ENCODE results near the gene EFS.

Gene EFS

DNA sequence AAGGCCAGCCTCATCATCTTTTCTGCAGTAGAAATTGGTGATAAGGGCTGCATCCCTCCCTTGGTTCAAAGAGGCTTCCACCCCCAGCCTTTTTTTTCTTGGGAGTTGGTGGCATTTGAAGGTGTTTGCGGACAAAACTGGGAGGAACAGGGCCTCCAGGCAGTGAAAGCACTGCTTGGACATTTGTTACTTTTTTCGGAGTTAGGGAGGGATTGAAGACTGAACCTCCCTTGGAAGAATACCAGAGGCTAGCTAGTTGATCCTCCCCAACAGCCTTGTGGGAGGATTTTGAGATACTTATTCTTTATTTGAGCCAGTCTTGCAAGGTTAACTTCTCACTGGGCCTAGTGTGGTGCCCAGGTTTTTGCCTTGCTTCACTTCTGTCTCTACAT lies 40.5 kb downstream of the EFS start:
- DNase-seq = no peak

DNA sequence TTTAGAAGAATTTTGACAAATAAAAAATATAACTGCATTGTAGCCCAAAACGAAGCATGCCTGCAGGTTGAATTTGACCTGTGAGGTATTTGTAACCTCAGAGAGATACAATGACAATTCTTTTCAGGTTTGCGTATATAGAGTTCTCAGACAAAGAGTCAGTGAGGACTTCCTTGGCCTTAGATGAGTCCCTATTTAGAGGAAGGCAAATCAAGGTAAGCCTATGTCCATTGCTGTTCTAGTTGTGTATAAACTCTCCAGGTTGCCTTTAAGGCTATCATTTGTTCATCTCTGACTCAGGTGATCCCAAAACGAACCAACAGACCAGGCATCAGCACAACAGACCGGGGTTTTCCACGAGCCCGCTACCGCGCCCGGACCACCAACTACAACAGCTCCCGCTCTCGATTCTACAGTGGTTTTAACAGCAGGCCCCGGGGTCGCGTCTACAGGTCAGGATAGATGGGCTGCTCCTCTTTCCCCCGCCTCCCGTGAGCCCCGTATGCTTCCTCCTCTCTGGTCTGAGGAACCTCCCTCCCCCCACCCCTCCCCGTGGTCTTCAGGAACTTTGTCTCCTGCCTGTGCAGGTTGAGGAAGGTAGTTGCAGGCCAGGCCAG lies 41.0 kb downstream of the EFS start:
- DNase-seq = no peak

DNA sequence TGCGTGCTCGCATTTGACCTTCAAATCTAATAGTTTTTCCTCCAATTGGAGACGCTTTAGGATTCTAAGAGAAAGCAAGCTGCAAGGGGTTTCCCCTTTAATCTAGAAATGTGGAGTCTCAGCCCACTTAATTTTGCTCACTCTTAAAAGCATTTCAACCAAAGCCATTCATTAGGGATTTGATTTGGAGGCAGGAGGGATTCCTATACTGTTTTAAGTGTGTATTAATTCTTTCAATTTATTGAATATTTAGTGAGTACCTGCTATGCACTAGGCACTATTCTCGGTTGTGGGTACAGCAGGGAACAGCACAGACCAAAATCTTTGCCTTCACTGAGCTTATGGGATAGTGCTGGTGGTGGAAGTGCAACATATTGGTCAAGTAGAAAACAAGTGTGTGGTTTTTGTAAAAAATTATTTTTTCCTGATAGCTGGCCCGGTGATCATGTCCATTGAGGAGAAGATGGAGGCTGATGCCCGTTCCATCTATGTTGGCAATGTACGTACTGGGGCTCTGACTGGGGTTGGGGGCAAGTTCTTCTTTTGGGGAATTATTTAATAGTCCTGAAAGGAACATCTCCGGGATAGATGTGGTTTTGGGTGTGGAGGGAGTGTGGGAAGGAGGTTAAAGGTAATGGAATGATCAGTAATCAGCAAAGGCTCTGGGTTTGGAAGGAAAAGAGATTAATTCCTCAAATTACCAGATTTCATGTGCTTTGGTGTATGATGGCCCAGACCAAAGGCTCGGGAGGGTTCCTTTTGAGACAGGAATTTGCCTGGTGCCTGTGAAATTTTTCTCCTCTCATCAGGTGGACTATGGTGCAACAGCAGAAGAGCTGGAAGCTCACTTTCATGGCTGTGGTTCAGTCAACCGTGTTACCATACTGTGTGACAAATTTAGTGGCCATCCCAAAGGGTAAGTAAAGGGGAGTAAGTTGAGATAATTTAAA lies 42.1 kb downstream of the EFS start:
- no peak for DNase-seq

DNA sequence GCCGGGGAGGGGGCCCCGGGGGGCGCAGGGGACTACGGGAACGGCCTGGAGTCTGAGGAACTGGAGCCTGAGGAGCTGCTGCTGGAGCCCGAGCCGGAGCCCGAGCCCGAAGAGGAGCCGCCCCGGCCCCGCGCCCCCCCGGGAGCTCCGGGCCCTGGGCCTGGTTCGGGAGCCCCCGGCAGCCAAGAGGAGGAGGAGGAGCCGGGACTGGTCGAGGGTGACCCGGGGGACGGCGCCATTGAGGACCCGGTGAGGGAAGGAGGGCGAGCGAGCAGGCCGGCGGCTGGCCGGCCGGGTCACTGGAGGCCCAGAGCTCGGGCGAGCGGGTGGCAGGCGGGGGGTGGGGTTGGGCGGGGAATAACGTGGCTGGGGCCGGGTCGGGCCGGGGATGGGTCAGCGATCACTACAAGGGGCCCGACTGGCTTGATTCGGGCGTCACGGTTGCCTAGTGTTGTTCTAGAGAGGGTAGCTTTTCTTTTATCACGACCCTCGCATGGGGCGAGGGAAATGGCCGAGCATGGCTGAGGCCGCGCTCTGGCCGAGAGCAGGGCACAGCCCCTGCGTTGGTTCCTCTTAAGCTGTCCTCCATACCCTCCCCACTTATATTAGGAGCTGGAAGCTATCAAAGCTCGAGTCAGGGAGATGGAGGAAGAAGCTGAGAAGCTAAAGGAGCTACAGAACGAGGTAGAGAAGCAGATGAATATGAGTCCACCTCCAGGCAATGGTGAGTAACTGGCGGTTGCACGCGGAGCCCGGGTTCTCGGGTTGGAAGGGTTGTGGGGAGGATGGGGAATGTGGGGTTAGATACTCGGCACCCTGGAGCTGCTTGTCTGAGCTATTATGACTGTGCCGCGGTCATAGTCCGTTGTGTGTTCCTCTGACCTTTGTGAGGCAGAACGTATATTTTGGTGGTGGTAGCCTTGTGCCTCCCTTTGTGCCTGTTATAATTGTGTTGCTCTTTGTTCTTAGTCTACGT lies 43.1 kb downstream of the EFS start:
- peak; percentile 33 for DNase-seq

DNA sequence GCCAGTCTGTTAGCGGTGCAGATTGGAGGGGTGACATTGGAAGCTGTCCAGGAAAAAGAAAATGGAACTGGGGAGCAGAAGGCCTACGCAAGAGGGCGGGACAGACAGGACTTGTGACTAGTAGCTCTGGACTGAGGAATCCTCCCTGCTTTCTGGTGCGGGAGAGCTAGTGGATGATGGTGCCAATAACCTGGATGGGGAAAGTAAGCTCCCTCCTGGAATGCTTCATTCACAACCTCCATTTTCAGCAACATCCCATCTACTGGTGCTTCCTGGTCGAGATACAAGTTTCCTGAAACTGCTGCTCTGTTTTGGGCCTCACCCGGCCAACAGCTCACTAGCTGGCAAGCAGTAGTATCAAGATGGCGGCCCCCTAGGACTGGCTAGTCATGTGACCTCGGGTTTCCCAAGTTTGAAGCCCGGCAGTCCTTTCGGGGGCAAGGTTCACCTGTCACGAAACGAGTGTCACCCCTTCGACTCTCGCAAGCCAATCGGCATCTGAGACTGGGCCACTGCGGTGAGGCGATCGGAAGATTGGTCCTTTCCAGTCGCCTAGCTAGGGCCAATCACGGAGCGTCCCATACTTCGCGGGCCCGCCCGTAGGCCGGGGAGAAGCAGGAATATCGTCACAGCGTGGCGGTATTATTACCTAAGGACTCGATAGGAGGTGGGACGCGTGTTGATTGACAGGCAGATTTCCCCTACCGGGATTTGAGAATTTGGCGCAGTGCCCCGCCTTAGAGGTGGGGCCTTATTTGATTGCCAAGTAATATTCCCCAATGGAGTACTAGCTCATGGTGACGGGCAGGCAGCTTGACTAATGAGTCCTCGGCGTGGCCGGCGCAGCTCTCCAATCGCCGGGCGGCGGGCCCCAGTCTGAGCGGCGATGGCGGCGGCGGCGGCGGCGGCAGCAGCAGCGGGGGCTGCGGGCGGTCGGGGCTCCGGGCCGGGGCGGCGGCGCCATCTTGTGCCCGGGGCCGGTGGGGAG lies 44.1 kb downstream of the EFS start, which contains the start of gene PABPN1:
Gene PABPN1, plus strand, starts transcription at position 874 of the 988 bp plus-strand sequence. Its CDS starts 13 bp downstream, at position 887.
- peak; percentile 99 for DNase-seq

DNA sequence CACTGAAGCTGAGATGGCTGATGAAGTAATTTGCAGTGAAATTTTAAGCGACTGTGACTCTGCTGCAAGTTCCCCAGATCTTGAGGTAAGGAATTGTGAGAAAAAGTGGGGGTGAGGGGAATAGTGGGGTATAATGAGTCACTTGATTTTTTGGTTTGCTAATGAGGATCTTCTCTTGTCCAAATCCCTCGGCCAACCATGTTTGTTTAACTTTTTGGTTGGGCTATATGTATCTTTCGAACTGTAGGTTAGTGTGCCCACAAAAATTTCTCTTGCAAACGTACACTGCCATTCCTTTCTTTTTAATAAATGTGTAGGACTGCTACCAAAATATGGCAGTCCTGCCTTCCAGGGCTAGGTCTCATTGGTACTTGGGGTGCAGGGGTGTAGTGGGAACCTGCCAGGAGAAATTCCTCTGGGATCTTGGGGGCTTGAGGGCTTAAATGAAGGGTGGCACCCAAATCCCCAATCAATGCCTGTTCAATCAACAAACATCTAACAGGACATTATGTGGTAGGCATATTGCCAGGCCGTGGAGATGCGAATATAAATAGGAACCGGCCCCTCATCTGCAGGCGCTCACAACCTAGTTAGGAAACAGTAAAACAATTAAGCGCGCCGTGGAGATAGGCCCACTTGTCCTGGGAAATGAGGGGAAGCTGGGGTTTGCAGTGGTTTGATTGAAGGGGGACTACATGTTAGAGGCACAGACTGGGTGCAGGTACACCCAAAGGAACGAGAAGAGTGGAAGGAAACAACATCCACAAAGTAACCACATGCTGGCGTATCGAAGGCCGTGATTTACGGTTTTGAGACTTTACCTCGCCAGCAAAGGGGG lies 45.0 kb downstream of the EFS start:
- DNase-seq = no peak

DNA sequence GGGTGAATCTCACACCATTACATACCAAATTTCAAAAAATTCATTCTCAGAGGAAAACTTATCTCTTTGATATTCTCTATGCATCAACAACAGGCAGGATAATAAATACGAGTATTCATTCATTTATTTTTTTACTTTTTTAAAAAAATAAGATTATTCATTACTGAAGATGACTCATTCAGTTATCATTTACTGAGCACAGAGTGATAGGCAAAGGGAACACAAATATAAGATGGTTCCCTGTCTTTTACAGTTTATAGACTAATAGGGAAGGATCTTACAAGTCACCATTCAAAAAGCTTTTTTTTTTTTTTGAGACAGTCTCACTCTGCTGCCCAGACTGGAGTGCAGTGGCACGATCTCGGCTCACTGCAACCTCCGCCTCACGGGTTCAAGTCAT lies 48.7 kb downstream of the EFS start:
- DNase-seq = no peak

DNA sequence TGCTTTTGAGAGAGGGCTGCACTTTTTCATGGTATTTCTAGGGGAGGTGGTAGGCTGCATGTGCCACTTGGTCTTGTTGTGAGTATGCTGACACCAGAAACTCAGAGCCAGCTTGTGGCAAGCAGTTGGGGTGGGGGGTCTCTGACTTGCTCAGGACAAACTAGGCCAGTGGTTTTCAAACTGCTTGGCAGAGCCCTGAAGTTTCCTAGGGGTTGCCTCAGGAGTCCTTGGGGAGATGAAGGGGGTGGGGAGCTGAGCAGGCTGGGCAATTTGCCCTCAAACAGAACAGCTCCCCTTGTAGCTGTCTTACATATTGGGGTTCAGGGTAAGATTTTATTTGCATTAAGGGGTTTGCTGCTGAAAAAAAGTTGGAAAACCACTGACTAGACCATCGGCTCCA lies 54.4 kb downstream of the EFS start:
- no peak for DNase-seq

DNA sequence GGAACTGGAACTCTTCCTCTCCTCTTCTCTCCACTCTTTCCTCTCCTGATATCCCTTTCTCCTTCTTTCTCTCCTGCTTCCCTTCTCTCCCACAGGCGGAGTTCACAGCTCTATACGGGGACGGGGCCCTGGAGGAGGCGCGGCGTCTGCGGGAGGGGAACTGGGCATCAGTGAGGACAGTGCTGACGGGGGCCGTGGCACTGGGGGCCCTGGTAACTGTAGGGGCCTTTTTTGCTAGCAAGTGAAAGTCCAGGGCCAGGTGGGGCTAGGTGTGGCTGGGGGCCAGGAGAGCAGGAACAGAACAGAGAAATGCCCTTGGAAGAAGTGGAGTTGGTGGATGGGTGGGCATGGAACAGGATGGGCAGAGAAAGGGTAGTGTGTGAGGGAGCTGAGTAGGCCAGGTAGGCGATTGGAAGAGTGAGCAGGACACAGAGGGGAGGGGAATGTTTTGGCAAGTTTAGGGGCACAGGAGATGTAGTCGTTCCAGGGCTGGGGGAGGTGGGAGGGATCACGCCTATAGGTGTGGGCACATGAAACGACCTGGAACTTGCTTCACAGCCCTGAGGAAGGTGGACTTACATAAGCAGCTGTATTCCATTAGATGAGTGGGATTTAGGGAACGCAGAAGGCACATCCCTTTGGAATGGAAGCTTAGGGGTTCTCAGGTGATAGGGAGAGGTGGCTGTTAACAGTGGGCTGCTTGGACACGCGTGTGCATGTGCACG lies 56.1 kb downstream of the EFS start:
- DNase-seq = no peak

DNA sequence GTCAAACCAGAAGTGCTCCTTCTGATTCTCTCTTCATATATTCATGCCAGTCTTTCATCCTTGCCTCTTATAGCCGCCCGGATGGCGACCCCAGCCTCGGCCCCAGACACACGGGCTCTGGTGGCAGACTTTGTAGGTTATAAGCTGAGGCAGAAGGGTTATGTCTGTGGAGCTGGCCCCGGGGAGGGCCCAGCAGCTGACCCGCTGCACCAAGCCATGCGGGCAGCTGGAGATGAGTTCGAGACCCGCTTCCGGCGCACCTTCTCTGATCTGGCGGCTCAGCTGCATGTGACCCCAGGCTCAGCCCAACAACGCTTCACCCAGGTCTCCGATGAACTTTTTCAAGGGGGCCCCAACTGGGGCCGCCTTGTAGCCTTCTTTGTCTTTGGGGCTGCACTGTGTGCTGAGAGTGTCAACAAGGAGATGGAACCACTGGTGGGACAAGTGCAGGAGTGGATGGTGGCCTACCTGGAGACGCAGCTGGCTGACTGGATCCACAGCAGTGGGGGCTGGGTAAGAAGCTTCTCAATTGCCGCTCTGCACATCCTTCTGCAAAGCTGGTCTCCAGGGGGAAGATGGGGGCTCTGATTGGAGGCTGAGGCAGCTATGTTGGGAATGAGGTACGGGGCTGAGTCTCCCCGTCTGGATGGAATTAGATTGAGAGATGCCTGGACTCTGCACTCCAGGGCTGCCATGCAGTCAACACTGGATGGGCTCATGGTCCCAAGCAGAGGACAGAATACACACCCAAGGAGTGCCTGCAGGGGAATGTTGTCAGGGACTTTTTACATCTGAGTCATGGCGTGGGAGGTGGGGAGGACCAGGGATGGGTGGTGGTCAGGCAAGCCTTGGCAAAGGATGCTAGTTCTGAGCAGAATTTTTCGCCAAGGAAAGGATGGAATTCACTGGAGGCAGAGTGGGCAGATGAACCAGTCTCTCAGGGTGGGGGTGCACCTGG lies 57.0 kb downstream of the EFS start:
- no peak for DNase-seq

DNA sequence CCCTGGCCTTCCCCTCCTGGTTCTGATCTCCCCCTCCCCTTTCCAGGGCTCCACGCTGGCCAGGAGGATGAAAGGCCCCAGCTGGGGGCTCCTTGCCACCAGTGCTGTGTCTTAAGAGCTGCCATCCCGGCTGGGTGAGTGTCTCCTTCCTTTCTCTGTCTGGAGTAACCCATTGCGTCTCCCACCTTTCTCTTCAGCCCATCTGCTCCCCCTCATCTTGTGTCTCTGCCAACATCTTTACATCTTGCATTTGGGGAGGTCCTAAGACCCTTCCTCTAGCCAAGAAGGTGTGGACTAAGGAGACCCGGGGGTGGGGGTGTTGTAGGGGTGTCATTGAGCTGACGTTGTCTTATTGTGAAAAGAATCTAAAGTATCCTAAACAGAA lies 57.8 kb downstream of the EFS start:
- no peak for DNase-seq

DNA sequence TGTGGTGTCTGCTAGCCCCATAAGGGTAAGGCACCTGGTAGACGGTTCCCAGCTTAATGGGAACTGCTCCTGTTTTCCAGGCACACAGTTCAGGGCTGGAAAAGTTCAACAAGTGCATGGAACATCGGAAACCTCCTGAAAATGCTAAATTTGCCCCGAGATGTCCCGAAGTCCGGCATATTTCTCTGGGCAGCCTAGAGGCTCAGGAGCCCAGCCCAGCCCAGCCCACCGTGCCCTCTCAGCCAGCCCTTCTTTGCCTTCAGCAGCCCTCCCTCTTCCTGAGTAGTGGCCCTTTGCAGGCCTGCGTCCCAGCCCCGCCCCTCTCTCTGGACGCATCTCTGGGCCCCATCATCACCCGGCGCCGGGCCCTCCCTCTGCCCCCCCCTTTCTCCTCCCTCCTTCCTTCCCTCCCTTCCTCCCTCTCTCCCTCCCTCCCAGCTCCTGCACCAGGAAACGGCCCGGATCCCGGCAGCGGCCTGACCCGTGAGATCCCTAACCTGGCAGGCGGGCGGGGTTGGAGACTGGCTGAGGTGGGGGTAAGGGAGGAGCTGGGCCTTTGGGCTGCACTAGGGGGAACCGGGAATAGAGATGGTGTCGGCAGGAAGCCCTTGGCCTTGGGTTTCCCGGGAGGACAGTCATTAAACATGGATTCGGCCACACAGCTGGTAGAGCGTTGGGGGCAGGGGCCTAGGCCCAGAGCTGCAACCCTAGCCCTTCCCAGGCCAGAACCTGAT lies 58.4 kb downstream of the EFS start, which contains the start of gene BCL2L2:
Gene BCL2L2, plus strand, starts transcription at position 422 of the 734 bp plus-strand sequence. CDS start 935 bp downstream, outside the sequence.
- DNase-seq = peak; percentile 81

Data from NCI-H2227 treated with DMSO at 0.1 percent for 48 hours (cell line).